NOMO-1 treated with dmso at 0.1 percent for 144 hours (cell line): ENCODE results near the gene IREB2.
"Not testable (repeated sequence)": the region's sequence is repeated elsewhere in the genome, so short reads cannot be mapped to it uniquely, and the experiment has no call there.

ENCODE experiments used
- DNase-seq: peaks from one replicate; lab custom pipeline; 2025; ENCODE audit not compliant: unreplicated experiment; lab: John Stamatoyannopoulos, UW

IREB2 gene

GRCh38 chr15:78437762-78438618 lies at the start of gene IREB2:
TSS of gene IREB2 (plus strand) at chr15:78438216. CDS start at chr15:78438338, 122 bp downstream.
- DNase-seq, result peak; percentile 99

GRCh38 chr15:78388865-78389264 lies 49.2 kb upstream of the IREB2 start:
- DNase-seq, result no peak

GRCh38 chr15:78389322-78389721 lies 48.7 kb upstream of the IREB2 start:
- DNase-seq, result no peak

DNA sequence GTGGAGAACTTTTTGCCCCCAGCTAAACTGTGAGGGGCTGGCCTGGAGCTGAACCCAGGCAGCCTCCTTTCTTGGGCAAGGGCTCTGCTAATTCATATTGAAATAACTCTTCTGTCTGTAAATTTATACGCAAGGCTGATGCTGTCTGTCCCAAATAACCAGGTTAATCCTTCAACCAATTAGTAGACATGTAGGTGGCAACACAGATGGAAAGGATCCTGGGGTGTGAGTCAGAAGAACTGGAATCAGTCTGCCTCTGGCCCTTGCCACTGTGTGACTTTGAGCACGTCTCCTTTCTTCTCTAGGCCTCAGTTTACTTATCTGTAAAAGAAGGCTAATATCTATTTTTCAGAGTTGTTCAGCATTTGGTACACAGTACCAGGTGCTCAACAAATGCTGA lies 48.3 kb upstream of the IREB2 start:
- no peak for DNase-seq

- no peak for DNase-seq
These were observed 47.8 kb upstream of the IREB2 start for GRCh38 chr15:78390242-78390641.

GRCh38 chr15:78390826-78391225 lies 47.2 kb upstream of the IREB2 start:
- DNase-seq, result no peak

DNA sequence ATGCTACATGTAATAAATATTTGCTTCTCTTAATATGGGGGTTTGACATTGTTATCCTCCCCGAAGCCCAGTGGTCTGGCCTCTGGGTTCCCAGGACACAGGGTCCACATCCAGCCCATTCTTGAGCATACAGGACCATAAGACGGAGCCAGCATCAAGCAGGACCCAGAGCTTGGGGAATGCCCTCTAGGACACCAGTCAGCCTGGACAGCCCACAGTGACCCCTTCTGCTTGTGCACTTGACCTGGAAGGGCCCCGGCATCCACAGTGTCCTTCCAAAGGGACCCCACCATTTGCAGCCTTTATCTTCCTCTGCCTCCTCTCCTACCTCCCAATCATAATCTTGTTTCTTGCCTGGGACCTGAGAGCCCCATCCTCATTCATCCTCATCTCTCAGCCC lies 46.2 kb upstream of the IREB2 start:
- DNase-seq, result no peak

- DNase-seq, result no peak
These were observed 45.6 kb upstream of the IREB2 start for GRCh38 chr15:78392430-78392829.

- DNase-seq, result no peak
These were observed 44.9 kb upstream of the IREB2 start for GRCh38 chr15:78393137-78393536.

- DNase-seq, result no peak
These were observed 44.0 kb upstream of the IREB2 start for GRCh38 chr15:78394026-78394425.

GRCh38 chr15:78394981-78395616 lies 42.9 kb upstream of the IREB2 start:
- DNase-seq, result no peak

GRCh38 chr15:78396186-78396814 lies 41.7 kb upstream of the IREB2 start:
- DNase-seq, result no peak

DNA sequence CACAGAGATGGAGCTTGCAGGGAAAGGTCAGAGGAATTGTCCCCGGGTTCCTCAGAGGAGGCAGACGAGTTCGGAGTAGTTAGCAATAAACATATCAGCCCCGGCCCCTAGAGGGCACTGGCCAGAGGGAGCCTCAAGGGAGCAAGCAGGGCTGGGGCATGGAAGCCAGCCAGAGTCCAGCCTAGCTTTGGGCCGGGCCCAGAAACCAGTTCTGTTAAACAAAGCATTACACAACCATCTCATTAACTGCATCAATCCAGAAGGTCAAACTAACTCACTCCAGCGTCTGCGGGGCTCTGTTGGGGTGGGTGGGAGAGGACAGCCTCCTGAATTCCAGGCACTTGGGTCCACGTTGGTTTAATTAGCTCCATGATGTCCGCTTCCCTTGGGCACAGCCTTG lies 41.0 kb upstream of the IREB2 start:
- no peak for DNase-seq

- no peak for DNase-seq
These were observed 40.6 kb upstream of the IREB2 start for GRCh38 chr15:78397382-78397781.

- no peak for DNase-seq
These were observed 39.8 kb upstream of the IREB2 start for GRCh38 chr15:78398076-78398825.

- peak; percentile 89 for DNase-seq
These were observed 38.9 kb upstream of the IREB2 start for GRCh38 chr15:78399091-78399490.

DNA sequence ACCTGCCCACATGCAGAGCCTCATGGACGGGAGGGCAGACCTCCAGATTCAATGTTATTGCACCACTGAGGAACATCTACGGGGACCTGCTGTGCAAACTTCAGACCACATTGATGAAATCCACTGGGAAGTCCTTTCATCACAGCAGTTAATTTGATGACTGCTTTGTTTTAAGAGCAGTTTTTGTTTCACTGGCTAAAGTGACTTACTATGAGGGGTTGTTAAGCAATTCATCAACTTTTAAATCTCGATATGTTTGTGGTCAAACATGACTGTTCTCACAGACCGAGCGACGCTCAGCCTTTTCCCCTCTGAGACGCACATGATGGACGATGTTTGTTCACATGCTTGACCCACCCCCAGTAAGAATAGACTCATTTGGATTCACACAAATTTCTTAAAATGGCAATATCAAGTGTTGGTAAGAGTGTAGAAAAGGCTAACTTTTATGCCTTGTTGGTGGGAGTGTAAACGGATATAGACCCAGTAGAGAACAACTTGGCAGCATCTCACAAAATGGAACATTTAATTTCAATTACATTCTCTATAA lies 35.9 kb upstream of the IREB2 start:
- DNase-seq, result peak; percentile 38

GRCh38 chr15:78404125-78404524 lies 33.9 kb upstream of the IREB2 start:
- DNase-seq, result peak; percentile 46

- not testable (repeated sequence) for DNase-seq
These were observed 33.2 kb upstream of the IREB2 start for GRCh38 chr15:78404796-78405195.

GRCh38 chr15:78405336-78405924 lies 32.6 kb upstream of the IREB2 start:
- DNase-seq, result no peak
